Breast epithelium (tissue), 4 donors: ENCODE measurements around the gene BRINP1. TPM values are rescaled to one million over a fixed set of nuclear protein-coding genes. Genes with fewer than 3 reads are reported as not detected.

ENCODE experiments used
- DNase-seq, 2 donors: peaks; one replicate each; pipeline ENCODE4 v3.0.0-alpha.2; 2019; ENCODE audit warnings: low spot score in 2 of 2
- H3K27ac ChIP-seq, 2 donors: fragments of 200-600 bp; sonication (generic) in 1 of 2; one replicate each; pipeline ENCODE4 v1.5.1; 2016 to 2019; ENCODE audit warnings: mild to moderate bottlenecking in 1 of 2
- H3K27me3 ChIP-seq, 2 donors: fragments of 200-600 bp; sonication (generic) in 1 of 2; one replicate each; pipeline versions ENCODE4 v1.5.1 to v1.6.0; 2017 to 2019; ENCODE audit warnings: control low read depth in 1 of 2, mild to moderate bottlenecking in 1 of 2
- H3K36me3 ChIP-seq: fragments of 200-600 bp; one replicate; pipeline ENCODE4 v1.5.1; 2019
- H3K4me1 ChIP-seq, 2 donors: fragments of 200-600 bp; sonication (generic); one replicate each; pipeline ENCODE4 v1.5.1; 2016 to 2019; ENCODE audit warnings: control low read depth in 1 of 2
- H3K4me3 ChIP-seq, 3 donors: fragments of 200-600 bp; sonication (generic); 1 replicate in 2 of 3; 2 replicates in 1 of 3; pipeline ENCODE4 v1.5.1; 2016 to 2019; ENCODE audit warnings: mild to moderate bottlenecking in 3 of 3, moderate library complexity in 2 of 3
- H3K9me3 ChIP-seq, 2 donors: fragments of 200-600 bp; sonication (generic) in 1 of 2; one replicate each; pipeline ENCODE4 v1.5.1; 2016 to 2019; ENCODE audit warnings: control low read depth in 1 of 2
- CTCF ChIP-seq, 3 donors: fragments of 450-650 bp; IDR thresholded peaks; one replicate each; pipeline ENCODE4 v1.5.1; 2016 to 2017; ENCODE audit warnings: antibody characterized with exemption in 3 of 3, mild to moderate bottlenecking in 3 of 3, moderate library complexity in 3 of 3
- POLR2A ChIP-seq: fragments of 450-650 bp; IDR thresholded peaks from one replicate; pipeline ENCODE4 v1.6.1; 2016; ENCODE audit warnings: antibody characterized with exemption, mild to moderate bottlenecking, moderate library complexity
- POLR2AphosphoS5 ChIP-seq, 3 donors: sonication (generic); formaldehyde crosslinking; IDR thresholded peaks; one replicate each; pipeline ENCODE4 v1.6.1; 2017; ENCODE audit warnings: antibody characterized with exemption in 3 of 3
- intact Hi-C: fragments of 100-400 bp; cut with DNase I; formaldehyde crosslinking; loops from one replicate; pipeline ENCODE4 v1.15.1; 2023; ENCODE audit warnings: low total_unique reads
- total RNA-seq, 3 donors: library from RNA; depleted of rRNA; stranded (reverse); fragments of >200 nt; gene quantifications; one replicate each; pipeline ENCODE4 v1.1.0, GENCODE V29; 2016

Gene BRINP1
- total RNA-seq, 3 donors from 2014 or later: 8.8 to 27.5 TPM; not detected in 1

GRCh38 chr9:119365291-119366027 lies 3.8 kb downstream of the BRINP1 start:
- Histone ChIP-seq H3K4me1 (no peaks in the 10 kb centered on the region), H3K27me3 (peaks cover 5 to 10% of the 10 kb centered on the region in 2 donors), H3K4me3 (no peak overlapping the region), H3K9me3 (no peaks in the 10 kb centered on the region), H3K36me3 (no peaks in the 10 kb centered on the region), H3K27ac (no peak overlapping the region)
- intact Hi-C loops: no loop called here
- no peak for DNase-seq
- TF ChIP-seq POLR2A (no peak), CTCF (IDR thresholded peaks at IDR 0.05) (peak in 1 of 3 donors; percentile 49), POLR2AphosphoS5 (IDR thresholded peaks at IDR 0.05) (no peak)

GRCh38 chr9:119360237-119360636 lies 9.0 kb downstream of the BRINP1 start:
- no peak overlapping the region for H3K4me3 ChIP-seq
- TF ChIP-seq POLR2A (no peak), POLR2AphosphoS5 (IDR thresholded peaks at IDR 0.05) (no peak), CTCF (IDR thresholded peaks at IDR 0.05) (no peak)
- H3K27ac ChIP-seq: no peak overlapping the region
- no peaks in the 10 kb centered on the region for H3K9me3 ChIP-seq
- intact Hi-C loops: no loop called here
- no peaks in the 10 kb centered on the region for H3K4me1 ChIP-seq
- no peaks in the 10 kb centered on the region for H3K27me3 ChIP-seq
- no peak for DNase-seq
- H3K36me3 ChIP-seq: no peaks in the 10 kb centered on the region

- Histone ChIP-seq H3K27me3 (no peaks in the 10 kb centered on the region), H3K9me3 (no peaks in the 10 kb centered on the region), H3K4me1 (no peaks in the 10 kb centered on the region), H3K27ac (no peak overlapping the region), H3K36me3 (no peaks in the 10 kb centered on the region), H3K4me3 (no peak overlapping the region)
- intact Hi-C loops: no loop called here
- TF ChIP-seq POLR2A (no peak), CTCF (IDR thresholded peaks at IDR 0.05) (no peak), POLR2AphosphoS5 (IDR thresholded peaks at IDR 0.05) (no peak)
- no peak for DNase-seq
Measured at GRCh38 chr9:119357336-119358096, 11.7 kb downstream of the BRINP1 start.

GRCh38 chr9:119349351-119349825 lies 19.8 kb downstream of the BRINP1 start:
- DNase-seq: no peak
- Histone ChIP-seq H3K4me1 (no peaks in the 10 kb centered on the region), H3K36me3 (no peaks in the 10 kb centered on the region), H3K27me3 (no peaks in the 10 kb centered on the region), H3K27ac (no peak overlapping the region), H3K4me3 (no peak overlapping the region), H3K9me3 (no peaks in the 10 kb centered on the region)
- intact Hi-C loops: no loop called here
- no peak for TF ChIP-seq CTCF (IDR thresholded peaks at IDR 0.05)
- TF ChIP-seq POLR2A: no peak
- no peak for TF ChIP-seq POLR2AphosphoS5 (IDR thresholded peaks at IDR 0.05)
